K562 (cell line): ENCODE measurements around the gene PPP1R37. TPM values are rescaled to one million over a fixed set of nuclear protein-coding genes. Genes with fewer than 3 reads are reported as not detected.
A peak's percentile ranks its signal among the peaks of the same experiment; 100 is the strongest.

Experiments used
- ATF6 ChIP-seq: sonication (generic); formaldehyde crosslinking; IDR thresholded peaks from 2 replicates; pipeline ENCODE4 v1.4.0; 2020; ENCODE audit warnings: mild to moderate bottlenecking, missing genetic modification reagents
- CCNT2 ChIP-seq: IDR thresholded peaks from 2 replicates; pipeline ENCODE4 v1.6.1; 2011; ENCODE audit warnings: borderline replicate concordance, low read depth, mild to moderate bottlenecking, moderate library complexity, mixed read lengths, low read length; ENCODE audit not compliant: insufficient read length; ENCODE audit errors: extremely low read depth
- MAFG ChIP-seq: fragments of 450-650 bp; conservative IDR thresholded peaks from 2 replicates; pipeline ENCODE4 v1.6.1; 2016; ENCODE audit warnings: missing genetic modification characterization, missing compliant biosample characterization
- NEUROD1 ChIP-seq: fragments of 150-350 bp; IDR thresholded peaks from 2 replicates; pipeline ENCODE4 v1.6.1; 2014; ENCODE audit warnings: borderline replicate concordance, low read length, low read depth; ENCODE audit not compliant: partially characterized antibody
- RAD21 ChIP-seq, 2 experiments: fragments of 250-450 bp in 1 of 2; fragments of 450-650 bp in 1 of 2; sonication (Bioruptor Pico) in 1 of 2; formaldehyde crosslinking in 1 of 2; IDR thresholded peaks in 1 of 2; conservative IDR thresholded peaks in 1 of 2; 2 replicates each; pipeline versions ENCODE4 v1.4.0 to v1.8.0; 2020 to 2022; ENCODE audit warnings: mild to moderate bottlenecking in 2 of 2, moderate library complexity in 1 of 2
- TEAD4 ChIP-seq, 2 experiments: sonication (generic) in 1 of 2; formaldehyde crosslinking in 1 of 2; IDR thresholded peaks; 2 replicates each; pipeline versions ENCODE4 v1.6.1 to v1.8.0; 2012 to 2022; ENCODE audit warnings: borderline replicate concordance in 1 of 2, inconsistent platforms in 1 of 2, low read length in 1 of 2, mild to moderate bottlenecking in 1 of 2, missing genetic modification reagents in 1 of 2
- ZKSCAN3 ChIP-seq: fragments of 250-450 bp; sonication (Bioruptor Pico); IDR thresholded peaks from 2 replicates; pipeline ENCODE4 v1.4.0; 2020
- polyA plus RNA-seq, 8 experiments: library from polyadenylated mRNA; depleted of rRNA in 4 of 8; stranded (reverse) in 5 of 8; unstranded in 3 of 8; fragments of >200 nt; fragmentation: Nextera tagmentation in 2 of 8; fragmentation: Illumina TruSeq in 1 of 8; extraction: Ambion mirVana in 2 of 8; extraction: Trizol in 1 of 8; gene quantifications; 2 replicates each; pipeline versions ENCODE4 v1.2.1 to v1.2.3, GENCODE V29; 2011 to 2014; ENCODE audit warnings: inconsistent platforms in 1 of 8, missing spikeins in 1 of 8
- total RNA-seq, 7 experiments: library from RNA; depleted of rRNA in 6 of 7; stranded (reverse); fragments of >200 nt in 6 of 7; fragmentation: Illumina TruSeq in 2 of 7; extraction: Trizol in 2 of 7; gene quantifications; 2 replicates each; pipeline versions ENCODE4 v1.2.1 to v1.2.3, GENCODE V29; 2011 to 2021; ENCODE audit warnings: low replicate concordance in 1 of 7
- TF ChIP-seq, protein P1 (sequence below): fragments of 200-600 bp; sonication (generic); IDR thresholded peaks from one replicate; pipeline ENCODE4 v1.6.1; 2012; ENCODE audit warnings: mild to moderate bottlenecking, low read depth, low read length, inconsistent platforms
- TF ChIP-seq, protein P2 (sequence below): fragments of 250-450 bp; sonication (Bioruptor Pico); IDR thresholded peaks from 2 replicates; pipeline ENCODE4 v1.4.0; 2020; ENCODE audit warnings: mild to moderate bottlenecking

Gene PPP1R37
- total and polyA plus RNA-seq, 9 of the 15 experiments (the other 6 are each of a cell fraction or from before 2014, with no cell fraction given) = 0.04 to 20.3 (median 7.3) TPM

DNA sequence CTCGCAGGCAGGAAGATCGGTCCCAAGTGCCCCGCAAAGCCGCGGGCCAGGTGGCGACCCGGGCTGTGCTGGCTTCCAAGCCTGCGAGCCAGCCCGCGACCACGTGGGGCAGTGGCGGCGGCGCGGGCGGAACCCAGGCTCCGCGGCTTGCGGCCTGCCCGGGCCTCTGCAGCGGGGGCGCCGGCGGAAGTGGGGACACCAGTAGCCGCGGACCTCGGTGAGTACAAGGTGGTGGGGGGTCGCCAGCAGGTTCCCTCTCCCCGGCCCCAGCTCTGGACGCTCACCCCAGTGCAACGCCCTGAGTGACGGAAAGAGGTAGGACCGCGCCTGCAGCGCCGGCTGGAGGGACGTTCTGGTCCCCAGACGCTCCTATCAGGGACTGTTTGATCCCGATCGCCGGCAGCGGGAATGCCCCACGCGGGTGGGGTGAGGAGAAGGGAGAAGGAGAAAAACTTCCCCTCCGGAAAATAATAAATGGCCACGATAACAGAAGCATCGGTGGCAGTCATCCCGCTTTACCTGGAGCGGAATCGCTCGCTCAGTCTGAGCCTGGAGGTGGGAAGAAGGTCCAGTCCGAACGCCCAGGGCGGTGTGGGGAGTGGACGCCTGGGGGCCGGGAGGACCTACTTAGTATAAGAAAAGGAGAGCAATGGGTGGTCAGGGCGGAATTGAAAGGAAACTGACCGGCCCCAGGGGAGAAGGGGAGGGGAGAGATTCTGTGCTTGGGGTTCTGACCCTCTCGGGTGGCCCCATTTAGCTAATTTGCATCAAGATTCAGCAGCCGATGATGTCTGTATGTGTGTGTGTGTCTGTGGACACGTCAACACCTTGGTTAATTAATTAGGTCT lies 13.7 kb upstream of the PPP1R37 start, which contains the start of gene GEMIN7 (continued):
- TF ChIP-seq, protein P1, sequence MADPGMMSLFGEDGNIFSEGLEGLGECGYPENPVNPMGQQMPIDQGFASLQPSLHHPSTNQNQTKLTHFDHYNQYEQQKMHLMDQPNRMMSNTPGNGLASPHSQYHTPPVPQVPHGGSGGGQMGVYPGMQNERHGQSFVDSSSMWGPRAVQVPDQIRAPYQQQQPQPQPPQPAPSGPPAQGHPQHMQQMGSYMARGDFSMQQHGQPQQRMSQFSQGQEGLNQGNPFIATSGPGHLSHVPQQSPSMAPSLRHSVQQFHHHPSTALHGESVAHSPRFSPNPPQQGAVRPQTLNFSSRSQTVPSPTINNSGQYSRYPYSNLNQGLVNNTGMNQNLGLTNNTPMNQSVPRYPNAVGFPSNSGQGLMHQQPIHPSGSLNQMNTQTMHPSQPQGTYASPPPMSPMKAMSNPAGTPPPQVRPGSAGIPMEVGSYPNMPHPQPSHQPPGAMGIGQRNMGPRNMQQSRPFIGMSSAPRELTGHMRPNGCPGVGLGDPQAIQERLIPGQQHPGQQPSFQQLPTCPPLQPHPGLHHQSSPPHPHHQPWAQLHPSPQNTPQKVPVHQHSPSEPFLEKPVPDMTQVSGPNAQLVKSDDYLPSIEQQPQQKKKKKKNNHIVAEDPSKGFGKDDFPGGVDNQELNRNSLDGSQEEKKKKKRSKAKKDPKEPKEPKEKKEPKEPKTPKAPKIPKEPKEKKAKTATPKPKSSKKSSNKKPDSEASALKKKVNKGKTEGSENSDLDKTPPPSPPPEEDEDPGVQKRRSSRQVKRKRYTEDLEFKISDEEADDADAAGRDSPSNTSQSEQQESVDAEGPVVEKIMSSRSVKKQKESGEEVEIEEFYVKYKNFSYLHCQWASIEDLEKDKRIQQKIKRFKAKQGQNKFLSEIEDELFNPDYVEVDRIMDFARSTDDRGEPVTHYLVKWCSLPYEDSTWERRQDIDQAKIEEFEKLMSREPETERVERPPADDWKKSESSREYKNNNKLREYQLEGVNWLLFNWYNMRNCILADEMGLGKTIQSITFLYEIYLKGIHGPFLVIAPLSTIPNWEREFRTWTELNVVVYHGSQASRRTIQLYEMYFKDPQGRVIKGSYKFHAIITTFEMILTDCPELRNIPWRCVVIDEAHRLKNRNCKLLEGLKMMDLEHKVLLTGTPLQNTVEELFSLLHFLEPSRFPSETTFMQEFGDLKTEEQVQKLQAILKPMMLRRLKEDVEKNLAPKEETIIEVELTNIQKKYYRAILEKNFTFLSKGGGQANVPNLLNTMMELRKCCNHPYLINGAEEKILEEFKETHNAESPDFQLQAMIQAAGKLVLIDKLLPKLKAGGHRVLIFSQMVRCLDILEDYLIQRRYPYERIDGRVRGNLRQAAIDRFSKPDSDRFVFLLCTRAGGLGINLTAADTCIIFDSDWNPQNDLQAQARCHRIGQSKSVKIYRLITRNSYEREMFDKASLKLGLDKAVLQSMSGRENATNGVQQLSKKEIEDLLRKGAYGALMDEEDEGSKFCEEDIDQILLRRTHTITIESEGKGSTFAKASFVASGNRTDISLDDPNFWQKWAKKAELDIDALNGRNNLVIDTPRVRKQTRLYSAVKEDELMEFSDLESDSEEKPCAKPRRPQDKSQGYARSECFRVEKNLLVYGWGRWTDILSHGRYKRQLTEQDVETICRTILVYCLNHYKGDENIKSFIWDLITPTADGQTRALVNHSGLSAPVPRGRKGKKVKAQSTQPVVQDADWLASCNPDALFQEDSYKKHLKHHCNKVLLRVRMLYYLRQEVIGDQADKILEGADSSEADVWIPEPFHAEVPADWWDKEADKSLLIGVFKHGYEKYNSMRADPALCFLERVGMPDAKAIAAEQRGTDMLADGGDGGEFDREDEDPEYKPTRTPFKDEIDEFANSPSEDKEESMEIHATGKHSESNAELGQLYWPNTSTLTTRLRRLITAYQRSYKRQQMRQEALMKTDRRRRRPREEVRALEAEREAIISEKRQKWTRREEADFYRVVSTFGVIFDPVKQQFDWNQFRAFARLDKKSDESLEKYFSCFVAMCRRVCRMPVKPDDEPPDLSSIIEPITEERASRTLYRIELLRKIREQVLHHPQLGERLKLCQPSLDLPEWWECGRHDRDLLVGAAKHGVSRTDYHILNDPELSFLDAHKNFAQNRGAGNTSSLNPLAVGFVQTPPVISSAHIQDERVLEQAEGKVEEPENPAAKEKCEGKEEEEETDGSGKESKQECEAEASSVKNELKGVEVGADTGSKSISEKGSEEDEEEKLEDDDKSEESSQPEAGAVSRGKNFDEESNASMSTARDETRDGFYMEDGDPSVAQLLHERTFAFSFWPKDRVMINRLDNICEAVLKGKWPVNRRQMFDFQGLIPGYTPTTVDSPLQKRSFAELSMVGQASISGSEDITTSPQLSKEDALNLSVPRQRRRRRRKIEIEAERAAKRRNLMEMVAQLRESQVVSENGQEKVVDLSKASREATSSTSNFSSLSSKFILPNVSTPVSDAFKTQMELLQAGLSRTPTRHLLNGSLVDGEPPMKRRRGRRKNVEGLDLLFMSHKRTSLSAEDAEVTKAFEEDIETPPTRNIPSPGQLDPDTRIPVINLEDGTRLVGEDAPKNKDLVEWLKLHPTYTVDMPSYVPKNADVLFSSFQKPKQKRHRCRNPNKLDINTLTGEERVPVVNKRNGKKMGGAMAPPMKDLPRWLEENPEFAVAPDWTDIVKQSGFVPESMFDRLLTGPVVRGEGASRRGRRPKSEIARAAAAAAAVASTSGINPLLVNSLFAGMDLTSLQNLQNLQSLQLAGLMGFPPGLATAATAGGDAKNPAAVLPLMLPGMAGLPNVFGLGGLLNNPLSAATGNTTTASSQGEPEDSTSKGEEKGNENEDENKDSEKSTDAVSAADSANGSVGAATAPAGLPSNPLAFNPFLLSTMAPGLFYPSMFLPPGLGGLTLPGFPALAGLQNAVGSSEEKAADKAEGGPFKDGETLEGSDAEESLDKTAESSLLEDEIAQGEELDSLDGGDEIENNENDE = no peak
- TF ChIP-seq, protein P2, sequence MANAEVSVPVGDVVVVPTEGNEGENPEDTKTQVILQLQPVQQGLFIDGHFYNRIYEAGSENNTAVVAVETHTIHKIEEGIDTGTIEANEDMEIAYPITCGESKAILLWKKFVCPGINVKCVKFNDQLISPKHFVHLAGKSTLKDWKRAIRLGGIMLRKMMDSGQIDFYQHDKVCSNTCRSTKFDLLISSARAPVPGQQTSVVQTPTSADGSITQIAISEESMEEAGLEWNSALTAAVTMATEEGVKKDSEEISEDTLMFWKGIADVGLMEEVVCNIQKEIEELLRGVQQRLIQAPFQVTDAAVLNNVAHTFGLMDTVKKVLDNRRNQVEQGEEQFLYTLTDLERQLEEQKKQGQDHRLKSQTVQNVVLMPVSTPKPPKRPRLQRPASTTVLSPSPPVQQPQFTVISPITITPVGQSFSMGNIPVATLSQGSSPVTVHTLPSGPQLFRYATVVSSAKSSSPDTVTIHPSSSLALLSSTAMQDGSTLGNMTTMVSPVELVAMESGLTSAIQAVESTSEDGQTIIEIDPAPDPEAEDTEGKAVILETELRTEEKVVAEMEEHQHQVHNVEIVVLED = peak; percentile 66
- TF ChIP-seq NEUROD1 (peak; percentile 87), CCNT2 (peak; percentile 86), RAD21 (CRISPR knock-in tag; conservative IDR thresholded peaks at IDR 0.05 in 1 of 2, IDR thresholded peaks at IDR 0.05 in 1 of 2) (0 out of 4 replicates have a peak, but pooled peaks of 1 of the 2 experiments have one; percentile 15), TEAD4 (IDR thresholded peaks at IDR 0.05; ENCODE audit: low read length) (no peak), TEAD4 (CRISPR knock-in tag; IDR thresholded peaks at IDR 0.05; ENCODE audit: borderline replicate concordance) (no peak), ZKSCAN3 (CRISPR knock-in tag) (no peak), MAFG (tag) (no peak), ATF6 (CRISPR knock-in tag) (0 out of 2 replicates have a peak, but pooled peaks have one; percentile 69)
